Astrocyte (in vitro differentiated cells and primary cell): Measurements from ENCODE around the gene SORBS2. TPM values are rescaled to one million over a fixed set of nuclear protein-coding genes. Genes with fewer than 3 reads are reported as not detected.
A peak's percentile ranks its signal among the peaks of the same experiment; 100 is the strongest.

Source experiments
- DNase-seq: peaks from one replicate; pipeline ENCODE4 v3.0.0-alpha.2; 2010; ENCODE audit warnings: low read depth
- FAIRE-seq: peaks from 2 replicates; lab custom pipeline; 2011; peaks lifted over from hg19 to GRCh38; lab: Jason Lieb, UNC
- H2AFZ ChIP-seq: 2 replicates; pipeline ENCODE4 v1.6.0; 2012; ENCODE audit warnings: low read depth, low read length, inconsistent platforms
- H3K27ac ChIP-seq: 2 replicates; pipeline ENCODE4 v1.5.1; 2011; ENCODE audit warnings: low read depth, low read length, inconsistent platforms
- H3K27me3 ChIP-seq: 2 replicates; pipeline ENCODE4 v1.6.0; 2011; ENCODE audit warnings: low read length, inconsistent platforms; ENCODE audit not compliant: insufficient read depth
- H3K36me3 ChIP-seq: 2 replicates; pipeline ENCODE4 v1.5.1; 2011; ENCODE audit warnings: low read length, inconsistent platforms; ENCODE audit not compliant: insufficient read depth
- H3K4me1 ChIP-seq: 2 replicates; pipeline ENCODE4 v1.5.1; 2011; ENCODE audit warnings: low read length, inconsistent platforms; ENCODE audit not compliant: insufficient read depth
- H3K4me2 ChIP-seq: 2 replicates; pipeline ENCODE4 v1.6.0; 2012; ENCODE audit warnings: low read length, inconsistent platforms
- H3K4me3 ChIP-seq: 2 replicates; pipeline ENCODE4 v1.5.1; 2011; ENCODE audit warnings: low read depth, mild to moderate bottlenecking, low read length, inconsistent platforms; ENCODE audit not compliant: insufficient read depth
- H3K79me2 ChIP-seq: 2 replicates; pipeline ENCODE4 v1.6.0; 2012; ENCODE audit warnings: mild to moderate bottlenecking, low read length, inconsistent platforms; ENCODE audit not compliant: insufficient read depth
- H3K9ac ChIP-seq: 2 replicates; pipeline ENCODE4 v1.6.0; 2012; ENCODE audit warnings: mild to moderate bottlenecking, low read length, inconsistent platforms
- H3K9me3 ChIP-seq: 2 replicates; pipeline ENCODE4 v1.5.1; 2012; ENCODE audit warnings: low read depth, mild to moderate bottlenecking, low read length, inconsistent platforms; ENCODE audit not compliant: insufficient read depth
- H4K20me1 ChIP-seq: 2 replicates; pipeline ENCODE4 v1.6.0; 2012; ENCODE audit warnings: low read length, inconsistent platforms; ENCODE audit not compliant: insufficient read depth
- H3K27ac Mint-ChIP-seq: one replicate; pipeline ENCODE4 v1.8.0; 2021; ENCODE audit warnings: mild to moderate bottlenecking, mixed read lengths; ENCODE audit not compliant: unreplicated experiment
- H3K27me3 Mint-ChIP-seq: one replicate; pipeline ENCODE4 v1.8.0; 2021; ENCODE audit warnings: low read depth, mixed read lengths; ENCODE audit not compliant: unreplicated experiment
- H3K36me3 Mint-ChIP-seq: one replicate; pipeline ENCODE4 v1.8.0; 2021; ENCODE audit warnings: low read depth, mixed read lengths; ENCODE audit not compliant: unreplicated experiment
- H3K4me1 Mint-ChIP-seq: one replicate; pipeline ENCODE4 v1.8.0; 2021; ENCODE audit warnings: low read depth, mixed read lengths; ENCODE audit not compliant: unreplicated experiment
- H3K4me3 Mint-ChIP-seq: one replicate; pipeline ENCODE4 v1.8.0; 2021; ENCODE audit warnings: mild to moderate bottlenecking, moderate library complexity, mixed read lengths; ENCODE audit not compliant: unreplicated experiment
- H3K9me3 Mint-ChIP-seq: one replicate; pipeline ENCODE4 v1.8.0; 2021; ENCODE audit warnings: mild to moderate bottlenecking, mixed read lengths; ENCODE audit not compliant: unreplicated experiment
- CTCF ChIP-seq: IDR thresholded peaks from 2 replicates; pipeline ENCODE4 v1.5.1; 2011; ENCODE audit warnings: low read depth, mild to moderate bottlenecking, inconsistent platforms, low read length, moderate library complexity; ENCODE audit not compliant: insufficient read depth
- EZH2 ChIP-seq: IDR thresholded peaks from 2 replicates; pipeline ENCODE4 v1.6.1; 2012; ENCODE audit warnings: mild to moderate bottlenecking, low read length, inconsistent platforms; ENCODE audit not compliant: insufficient read depth
- total RNA-seq: library from RNA; stranded (reverse); gene quantifications from 2 replicates; pipeline ENCODE4 v1.2.1, GENCODE V29; 2021

SORBS2 gene
- total RNA-seq, 1 donor from 2014 or later: 97.4 TPM

GRCh38 chr4:185836241-185837084 is 24.5 kb upstream of the SORBS2 start:
- no peak overlapping the region for H3K4me3 ChIP-seq
- H3K4me1 ChIP-seq: peaks cover 38% of the 10 kb centered on the region
- no peak overlapping the region for H3K9ac ChIP-seq
- Mint-ChIP-seq H3K9me3 (no peaks in the 10 kb centered on the region), H3K36me3 (peaks cover 2% of the 10 kb centered on the region), H3K4me1 (peaks cover 32% of the 10 kb centered on the region), H3K27ac (peak overlapping the region; percentile 41), H3K4me3 (no peak overlapping the region), H3K27me3 (no peaks in the 10 kb centered on the region)
- no peaks in the 10 kb centered on the region for H3K79me2 ChIP-seq
- H3K4me2 ChIP-seq: no peak overlapping the region
- no peak for DNase-seq
- no peaks in the 10 kb centered on the region for H3K36me3 ChIP-seq
- no peak for FAIRE-seq
- TF ChIP-seq CTCF (no peak), EZH2 (no peak)
- H3K27me3 ChIP-seq: no peaks in the 10 kb centered on the region
- H2AFZ ChIP-seq: no peak overlapping the region
- no peak overlapping the region for H3K27ac ChIP-seq
- H3K9me3 ChIP-seq: no peaks in the 10 kb centered on the region
- H4K20me1 ChIP-seq: no peaks in the 10 kb centered on the region

GRCh38 chr4:185835814-185836213 is 23.8 kb upstream of the SORBS2 start:
- Mint-ChIP-seq H3K4me3 (no peak overlapping the region), H3K27me3 (no peaks in the 10 kb centered on the region), H3K36me3 (peaks cover 2% of the 10 kb centered on the region), H3K9me3 (no peaks in the 10 kb centered on the region), H3K27ac (peak overlapping the region; percentile 41), H3K4me1 (peaks cover 37% of the 10 kb centered on the region)
- Histone ChIP-seq H2AFZ (no peak overlapping the region), H3K36me3 (no peaks in the 10 kb centered on the region), H3K9ac (no peak overlapping the region), H3K27ac (no peak overlapping the region), H3K79me2 (no peaks in the 10 kb centered on the region), H4K20me1 (no peaks in the 10 kb centered on the region), H3K9me3 (no peaks in the 10 kb centered on the region), H3K4me3 (no peak overlapping the region), H3K4me1 (peaks cover 38% of the 10 kb centered on the region), H3K4me2 (no peak overlapping the region), H3K27me3 (no peaks in the 10 kb centered on the region)
- DNase-seq: no peak
- FAIRE-seq: no peak
- TF ChIP-seq CTCF (no peak), EZH2 (no peak)

- H3K27ac ChIP-seq: no peak overlapping the region
- no peak overlapping the region for H3K9ac ChIP-seq
- Mint-ChIP-seq H3K27me3 (no peaks in the 10 kb centered on the region), H3K27ac (no peak overlapping the region), H3K4me3 (no peak overlapping the region), H3K36me3 (peaks cover 2% of the 10 kb centered on the region), H3K4me1 (peaks cover 39% of the 10 kb centered on the region), H3K9me3 (no peaks in the 10 kb centered on the region)
- no peaks in the 10 kb centered on the region for H3K27me3 ChIP-seq
- H3K9me3 ChIP-seq: no peaks in the 10 kb centered on the region
- no peak overlapping the region for H3K4me2 ChIP-seq
- no peak overlapping the region for H2AFZ ChIP-seq
- H4K20me1 ChIP-seq: no peaks in the 10 kb centered on the region
- no peaks in the 10 kb centered on the region for H3K36me3 ChIP-seq
- H3K4me1 ChIP-seq: peaks cover 36% of the 10 kb centered on the region
- FAIRE-seq (no peak), DNase-seq (no peak)
- TF ChIP-seq EZH2 (no peak), CTCF (no peak)
- no peaks in the 10 kb centered on the region for H3K79me2 ChIP-seq
- no peak overlapping the region for H3K4me3 ChIP-seq
Measured at GRCh38 chr4:185835336-185835735, 23.3 kb upstream of the SORBS2 start.
